ENCODE data around the gene PRSS58.

PRSS58 gene, protein sequence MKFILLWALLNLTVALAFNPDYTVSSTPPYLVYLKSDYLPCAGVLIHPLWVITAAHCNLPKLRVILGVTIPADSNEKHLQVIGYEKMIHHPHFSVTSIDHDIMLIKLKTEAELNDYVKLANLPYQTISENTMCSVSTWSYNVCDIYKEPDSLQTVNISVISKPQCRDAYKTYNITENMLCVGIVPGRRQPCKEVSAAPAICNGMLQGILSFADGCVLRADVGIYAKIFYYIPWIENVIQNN

DNA sequence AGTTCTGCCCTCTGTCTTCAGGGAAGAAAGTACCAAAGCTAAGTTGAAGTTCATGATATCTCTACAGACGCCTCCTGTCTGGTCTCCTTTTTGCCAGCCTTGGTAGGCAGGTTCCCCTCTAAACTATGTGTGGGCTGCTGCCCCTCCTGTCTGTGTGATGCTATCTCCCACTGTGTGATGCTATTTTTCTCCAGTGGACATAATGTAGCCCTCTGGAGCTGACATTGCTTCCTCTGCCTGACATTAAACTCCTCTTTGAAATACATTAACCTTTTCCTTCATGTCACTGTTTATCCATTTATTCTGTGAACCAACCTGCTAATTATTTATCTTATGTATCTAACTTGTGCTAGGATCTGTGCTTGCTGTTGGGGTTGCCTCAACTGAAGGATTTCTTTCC is at the start of gene PRSS58:
TSS of gene PRSS58 (minus strand) at position 101 of the 400 bp plus-strand sequence. CDS start 351 bp downstream, outside the sequence.
- no peak for DNase-seq

DNA sequence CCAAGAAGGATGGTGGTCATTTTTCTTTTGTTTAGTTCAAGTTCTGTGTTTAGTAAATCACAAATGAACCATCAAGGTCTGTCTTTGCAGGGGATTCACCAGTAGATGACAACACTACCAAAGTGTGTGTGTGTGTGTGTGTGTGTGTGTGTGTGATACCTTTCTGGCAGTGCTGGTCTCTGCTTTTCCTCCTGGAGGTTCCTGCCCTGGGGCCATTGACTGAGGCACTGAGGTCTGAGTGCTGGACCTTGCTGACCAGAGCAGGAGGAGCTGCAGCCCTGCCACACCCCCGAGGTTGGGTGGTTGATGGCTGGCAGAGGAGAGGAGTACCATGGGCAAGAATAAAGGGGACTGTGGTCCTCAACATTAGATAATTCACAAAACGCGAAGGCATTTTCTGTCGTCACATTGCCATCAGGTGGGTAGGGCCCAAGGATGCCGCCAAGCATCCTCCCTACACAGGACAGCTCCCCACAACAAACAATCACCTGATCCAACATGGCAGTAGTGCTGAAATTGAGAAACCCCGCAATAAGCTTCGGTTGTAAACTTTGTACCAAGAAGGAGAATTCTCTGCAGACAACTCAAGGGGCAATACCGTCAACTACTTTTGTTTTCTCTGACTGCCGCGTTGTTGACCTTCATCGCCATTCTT is 49.5 kb upstream of the PRSS58 start:
- no peak for DNase-seq

DNA sequence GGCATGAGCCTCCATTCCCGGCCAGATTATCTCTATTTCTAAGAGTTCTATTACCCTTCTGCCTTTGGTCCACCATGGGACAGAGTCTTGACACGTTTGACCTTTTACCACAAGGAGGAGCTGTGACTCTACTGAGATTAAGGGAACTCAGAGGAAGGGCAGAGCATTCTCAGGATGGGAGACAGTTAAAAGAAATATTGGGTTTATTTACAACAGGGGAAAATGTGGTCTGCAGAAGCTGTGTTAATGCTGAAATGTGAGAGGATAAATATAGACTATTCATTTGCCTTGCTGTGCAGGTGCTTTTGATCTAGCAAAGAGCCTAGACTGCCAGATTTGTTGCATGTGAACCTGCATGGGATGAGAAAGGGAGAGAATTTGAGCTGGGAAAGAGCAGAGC is 45.8 kb upstream of the PRSS58 start:
- no peak for DNase-seq

DNA sequence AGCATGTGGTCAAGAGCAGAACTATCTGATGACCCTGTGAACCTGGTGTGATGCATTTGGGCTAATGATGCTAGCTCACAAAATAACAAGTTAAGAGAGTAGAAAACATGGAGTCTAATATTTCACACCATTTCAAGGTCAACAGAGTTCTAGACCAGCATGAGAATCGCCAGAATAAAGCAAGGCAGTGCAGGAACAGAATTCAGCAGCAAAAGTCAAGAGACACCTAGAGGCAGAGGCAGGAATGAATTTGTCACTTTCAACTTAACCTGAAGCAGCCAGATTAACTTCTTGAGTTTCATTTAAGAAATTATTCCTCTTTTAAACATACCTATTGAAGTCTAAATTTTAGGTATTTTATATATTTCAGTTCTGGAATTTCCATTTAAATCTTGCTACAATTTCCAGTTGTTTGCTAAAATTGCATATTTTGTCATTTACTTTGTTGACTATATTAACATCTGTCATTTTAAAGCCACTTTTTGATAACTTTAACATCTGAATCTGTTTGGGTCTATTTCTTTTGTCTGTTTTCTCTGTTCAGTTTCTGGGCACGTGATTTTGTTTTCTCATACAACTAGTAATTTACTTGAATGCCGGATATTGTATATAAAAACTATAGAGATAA is 44.2 kb upstream of the PRSS58 start:
- no peak for DNase-seq

DNA sequence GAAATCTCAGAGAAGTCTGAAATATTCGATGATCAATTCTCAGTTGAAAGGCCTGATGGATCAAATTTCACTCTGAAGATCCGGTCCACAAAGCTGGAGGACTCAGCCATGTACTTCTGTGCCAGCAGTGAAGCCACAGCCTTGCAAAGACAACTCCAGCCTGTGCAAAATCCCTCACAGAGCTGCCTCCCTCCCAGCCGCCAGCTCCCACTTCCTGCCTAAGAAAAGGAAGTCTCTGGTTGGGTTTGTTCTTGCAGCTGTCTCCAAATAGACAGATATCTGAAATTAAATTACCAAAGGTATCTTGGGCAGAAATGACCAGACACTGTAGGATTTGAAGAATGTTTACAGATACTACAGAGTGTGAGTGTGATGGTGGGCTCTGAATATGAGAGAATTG is 43.4 kb upstream of the PRSS58 start:
- no peak for DNase-seq

DNA sequence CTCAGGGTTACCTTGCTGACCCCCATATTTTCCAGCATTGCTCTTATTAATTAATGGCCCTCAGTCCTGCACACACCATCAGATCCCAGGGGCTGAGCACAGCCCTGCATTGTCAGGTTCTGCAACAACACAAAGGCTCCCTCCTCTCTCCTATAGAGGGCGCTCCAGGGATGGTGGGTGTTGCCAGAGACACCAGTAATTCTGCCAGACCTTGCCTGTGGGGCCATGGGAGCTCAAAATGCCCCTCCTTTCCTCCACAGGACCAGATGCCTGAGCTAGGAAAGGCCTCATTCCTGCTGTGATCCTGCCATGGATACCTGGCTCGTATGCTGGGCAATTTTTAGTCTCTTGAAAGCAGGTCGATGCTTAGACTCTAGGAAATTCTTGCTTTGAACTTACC is 42.8 kb upstream of the PRSS58 start:
- DNase-seq: no peak

DNA sequence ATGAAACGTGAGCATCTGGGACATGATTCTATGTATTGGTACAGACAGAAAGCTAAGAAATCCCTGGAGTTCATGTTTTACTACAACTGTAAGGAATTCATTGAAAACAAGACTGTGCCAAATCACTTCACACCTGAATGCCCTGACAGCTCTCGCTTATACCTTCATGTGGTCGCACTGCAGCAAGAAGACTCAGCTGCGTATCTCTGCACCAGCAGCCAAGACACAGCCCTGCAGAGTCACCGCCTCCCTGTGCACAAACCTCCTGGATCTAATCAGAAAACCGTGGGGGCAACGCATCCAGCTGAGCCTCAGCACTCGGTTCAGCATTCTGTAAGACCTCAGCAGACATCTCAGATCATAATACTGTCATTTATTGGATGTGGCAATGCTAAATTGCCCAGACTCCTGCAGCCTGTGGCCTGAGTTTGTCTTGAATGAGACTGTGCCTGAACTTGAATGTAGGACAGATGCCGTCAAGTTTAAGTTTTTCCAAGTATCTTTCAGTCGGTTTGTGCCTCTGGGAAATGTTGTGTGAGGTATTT is 41.5 kb upstream of the PRSS58 start:
- no peak for DNase-seq

DNA sequence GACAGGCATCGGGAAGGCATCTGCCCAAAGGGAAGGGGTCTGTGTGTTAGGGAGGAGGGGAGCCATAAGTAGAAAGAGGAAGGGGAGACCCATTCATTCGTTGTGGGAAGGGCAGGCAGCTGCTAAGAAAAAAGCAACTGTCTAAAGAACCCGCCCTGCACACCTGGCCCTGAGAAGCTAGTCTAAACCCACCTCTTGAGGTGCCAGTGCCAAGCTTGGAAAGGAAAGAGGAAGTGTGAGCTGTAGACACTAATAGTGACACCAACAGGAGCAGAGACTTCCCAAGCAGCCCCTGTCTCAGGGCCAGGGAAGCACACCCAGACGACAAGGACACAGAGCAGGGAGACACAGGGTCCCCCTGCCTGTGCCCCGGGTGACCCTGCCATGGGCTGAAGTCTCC is 40.8 kb upstream of the PRSS58 start:
- DNase-seq: no peak

DNA sequence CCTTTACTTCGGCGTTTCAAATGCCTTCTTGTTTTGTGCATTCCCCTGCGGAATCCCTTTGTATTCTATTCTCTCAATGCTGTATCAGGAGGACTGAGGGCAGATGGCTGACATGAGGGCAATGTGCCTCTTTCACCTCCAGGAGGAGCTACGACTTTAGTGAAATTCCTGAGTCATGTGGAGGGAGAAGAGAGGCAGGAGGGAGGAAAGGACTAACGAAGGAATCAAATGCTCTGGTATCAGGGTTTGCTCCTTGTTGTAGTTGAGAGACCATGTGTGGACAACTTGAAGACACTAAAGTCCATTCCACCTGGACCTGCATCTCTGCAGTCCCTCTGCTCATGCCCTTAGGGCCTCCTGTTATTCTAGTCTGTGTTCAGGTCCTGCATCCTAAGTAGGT is 40.2 kb upstream of the PRSS58 start:
- DNase-seq: no peak

DNA sequence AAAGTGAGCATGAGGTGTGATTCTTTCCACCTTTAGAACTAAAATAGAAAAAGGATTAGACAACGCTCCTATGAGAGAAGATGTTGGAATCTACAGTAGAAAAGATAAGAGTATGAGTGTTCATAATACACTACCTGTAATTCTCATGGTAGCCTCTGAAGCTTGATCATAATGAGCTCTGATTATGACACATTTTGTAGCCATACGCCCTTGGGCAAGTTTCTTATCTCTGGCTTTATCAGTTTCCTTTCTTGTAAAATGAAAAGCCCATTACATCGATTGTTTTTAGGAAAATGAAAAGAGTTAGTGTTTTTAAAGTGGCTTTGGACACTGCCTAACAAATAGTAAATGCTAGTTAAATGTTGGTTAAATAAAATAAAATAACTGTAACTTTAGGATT is 22.4 kb upstream of the PRSS58 start:
- DNase-seq: no peak

DNA sequence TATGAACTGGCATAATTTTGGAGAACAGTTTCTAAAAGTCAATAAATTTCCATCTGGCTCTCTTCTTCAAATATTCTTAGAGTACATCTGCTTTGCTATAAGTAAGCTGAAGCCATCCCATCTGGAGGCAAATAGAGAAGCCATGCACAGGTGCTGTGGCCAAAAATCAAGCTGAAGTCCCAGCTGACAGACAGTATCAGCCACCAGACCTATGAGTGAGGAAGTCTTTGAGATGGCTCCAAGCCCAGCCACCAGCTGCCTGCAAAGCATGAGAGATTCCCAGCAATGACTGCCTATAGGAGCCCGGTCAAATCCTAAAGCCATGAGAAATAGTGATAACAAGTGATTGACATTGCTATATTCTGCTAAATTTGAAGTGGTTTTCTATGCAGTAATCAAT is 21.7 kb upstream of the PRSS58 start:
- no peak for DNase-seq

DNA sequence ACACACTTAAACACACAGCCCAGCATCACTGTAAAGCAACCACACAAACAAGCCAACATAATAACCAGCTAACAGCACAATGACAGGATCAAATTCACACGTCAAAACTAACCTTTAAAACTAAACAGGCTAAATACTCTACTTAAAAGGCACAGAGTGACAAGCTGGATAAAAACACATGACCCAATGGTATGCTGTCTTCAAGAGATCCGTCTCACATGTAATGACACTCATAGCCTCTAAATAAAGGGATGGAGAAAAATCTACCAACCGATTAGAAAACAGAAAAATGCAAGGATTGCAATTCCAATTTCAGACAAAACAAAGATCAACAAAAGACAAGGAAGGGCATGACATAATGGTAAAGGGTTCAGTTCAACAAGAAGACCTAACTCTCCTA is 17.2 kb upstream of the PRSS58 start:
- no peak for DNase-seq

DNA sequence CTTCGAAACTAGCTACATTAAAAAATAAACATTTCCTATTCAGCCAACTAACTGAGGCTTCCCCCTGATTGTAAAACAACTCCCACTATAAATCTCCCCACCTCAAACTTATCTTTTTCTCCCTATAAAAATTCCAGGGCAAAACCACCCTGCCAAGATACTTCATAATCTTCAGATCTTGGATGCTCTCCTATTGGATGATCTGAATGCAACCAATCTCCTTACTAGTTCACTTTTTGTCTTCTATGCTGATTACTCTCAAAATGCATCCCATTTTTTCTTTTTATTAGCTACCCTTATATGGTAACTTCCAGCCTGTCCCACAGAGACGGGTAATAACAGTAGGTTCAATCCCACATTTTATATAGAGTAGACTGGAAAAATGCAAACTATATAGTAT is 15.0 kb upstream of the PRSS58 start:
- no peak for DNase-seq

DNA sequence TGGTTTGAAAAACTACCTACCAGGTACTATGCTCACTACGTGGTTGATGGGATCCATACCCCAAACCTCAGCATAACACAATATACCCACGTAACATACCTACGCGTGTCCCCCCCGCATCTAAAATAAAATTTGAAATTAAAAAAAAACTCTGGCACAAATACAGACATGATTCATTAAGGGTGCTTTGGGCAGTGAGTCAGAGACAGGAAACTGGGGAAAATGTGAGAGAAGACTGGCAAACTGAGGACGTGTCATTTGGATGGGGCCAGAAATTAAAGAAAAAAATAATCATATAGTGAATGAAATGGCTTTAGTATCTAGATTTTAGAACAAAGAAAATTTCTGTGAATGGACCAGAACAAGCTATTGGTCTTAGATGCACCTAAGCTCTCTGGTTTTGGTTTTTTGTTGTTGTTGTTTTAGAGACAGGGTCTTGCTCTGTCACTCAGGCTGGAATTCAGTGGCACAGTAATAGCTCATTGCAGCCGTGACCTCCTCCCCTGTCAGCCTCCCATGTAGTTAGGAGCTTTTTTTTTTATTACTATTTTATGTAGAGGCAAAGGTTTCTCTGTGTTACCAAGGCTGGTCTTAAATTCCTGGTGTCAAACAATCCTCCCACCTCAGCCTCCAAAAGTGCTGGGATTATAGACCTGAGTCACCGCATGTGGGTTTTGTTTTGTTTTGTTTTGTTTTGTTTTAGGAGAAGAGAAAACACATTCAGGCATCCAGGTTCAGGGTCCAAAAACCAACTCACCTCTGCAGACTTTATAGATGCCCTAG is 5.9 kb upstream of the PRSS58 start:
- DNase-seq: no peak

DNA sequence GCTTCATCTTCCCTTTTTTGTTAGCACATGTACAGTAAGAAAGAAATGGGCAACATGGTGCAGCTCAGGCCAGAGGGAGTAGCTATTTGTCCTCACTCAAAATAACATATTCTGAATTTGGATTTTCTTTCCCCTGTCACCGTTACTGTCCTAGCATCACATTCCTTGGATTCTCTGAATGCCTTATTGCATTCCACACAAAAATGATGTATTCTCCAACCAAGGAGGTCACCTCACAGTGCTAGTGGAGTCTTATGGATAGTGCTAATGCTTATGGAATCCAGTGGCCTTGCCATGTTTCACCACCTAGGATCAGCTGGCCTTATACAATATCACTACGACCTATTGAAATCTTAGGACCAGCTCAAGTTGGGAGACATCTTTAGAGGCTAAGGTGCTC is 7.2 kb downstream of the PRSS58 start:
- DNase-seq: no peak

DNA sequence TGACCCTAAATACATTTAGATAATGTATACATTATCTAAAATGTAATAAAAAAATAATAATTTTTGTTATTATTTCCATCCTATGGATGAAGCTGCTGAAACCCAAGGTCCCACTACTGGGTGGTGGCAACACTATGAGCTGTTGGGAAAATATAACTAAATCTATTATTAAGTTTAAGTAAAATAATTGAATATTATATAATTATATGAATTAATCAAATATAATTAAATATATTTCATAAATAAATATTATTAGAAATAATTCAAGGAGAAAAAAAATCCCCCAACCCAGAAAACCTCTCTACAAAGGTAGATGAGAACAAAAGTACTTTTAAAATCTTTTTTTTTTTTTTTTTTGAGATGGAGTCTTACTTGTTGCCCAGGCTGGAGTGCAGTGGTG is 7.9 kb downstream of the PRSS58 start:
- no peak for DNase-seq

DNA sequence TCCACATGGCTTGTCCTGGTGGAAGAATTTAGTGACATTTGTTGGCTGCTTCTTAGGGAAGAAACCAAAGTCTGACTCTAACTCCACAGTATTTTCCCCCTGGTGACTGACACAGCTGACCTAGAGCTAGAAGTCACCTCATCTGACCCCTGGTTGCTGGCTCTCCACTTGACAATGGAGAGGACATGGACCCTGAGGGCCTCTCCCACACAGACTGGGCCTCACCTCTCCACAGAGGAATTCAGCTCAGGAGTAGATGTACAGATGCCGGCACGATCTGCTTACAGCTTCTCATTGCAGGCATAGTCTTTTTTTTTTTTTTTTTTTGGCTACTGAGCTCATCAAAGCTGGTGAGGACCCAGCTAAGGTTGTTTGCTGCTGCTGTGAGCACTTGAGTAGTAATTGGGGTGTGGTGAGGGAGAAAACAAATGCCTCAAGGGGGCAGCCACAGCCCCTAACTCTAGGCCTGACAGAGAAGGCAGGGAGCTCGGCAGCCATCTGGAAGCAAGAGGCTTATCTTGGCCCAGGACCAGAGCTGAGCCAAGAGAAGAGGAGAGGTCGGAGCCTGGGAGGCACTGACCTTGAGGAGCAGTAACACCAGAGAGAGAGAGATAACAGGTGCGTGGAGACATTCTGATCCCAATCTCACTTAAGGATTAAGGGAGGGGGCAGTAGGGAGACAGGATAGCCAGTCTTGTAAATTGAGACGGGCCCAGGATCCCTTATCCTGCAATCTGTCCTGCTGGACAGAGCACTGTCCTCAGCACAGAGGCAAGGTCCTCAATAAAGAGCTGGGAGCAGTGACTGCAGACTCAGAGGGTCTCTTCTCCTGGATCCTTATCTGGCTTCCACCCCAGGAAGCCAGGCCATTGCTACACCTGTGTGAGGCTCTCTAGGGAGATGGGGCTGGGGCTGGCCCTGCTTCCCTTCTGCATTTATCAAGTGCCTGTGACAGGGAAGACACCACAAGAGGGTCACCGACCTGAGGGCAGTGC is 9.4 kb downstream of the PRSS58 start:
- DNase-seq: no peak

DNA sequence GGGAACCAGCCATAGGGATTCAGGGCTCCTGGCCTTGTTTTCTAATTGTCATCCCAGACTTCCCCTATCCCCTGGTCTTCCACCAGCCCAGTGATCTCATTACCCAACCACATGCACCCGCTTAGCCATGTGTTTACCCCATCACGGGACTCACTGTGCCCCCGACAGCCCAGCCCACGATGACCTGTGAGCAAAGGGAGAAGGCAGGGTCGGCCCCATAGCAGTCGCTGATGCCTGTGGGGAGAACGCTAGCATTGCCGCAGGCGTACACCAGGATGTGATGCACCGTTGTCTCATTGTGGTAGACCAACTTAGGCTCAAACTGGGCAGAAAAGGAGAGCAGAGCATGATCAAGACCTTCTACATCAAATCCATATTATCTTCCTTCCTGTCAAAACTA is 14.0 kb downstream of the PRSS58 start:
- DNase-seq: no peak

DNA sequence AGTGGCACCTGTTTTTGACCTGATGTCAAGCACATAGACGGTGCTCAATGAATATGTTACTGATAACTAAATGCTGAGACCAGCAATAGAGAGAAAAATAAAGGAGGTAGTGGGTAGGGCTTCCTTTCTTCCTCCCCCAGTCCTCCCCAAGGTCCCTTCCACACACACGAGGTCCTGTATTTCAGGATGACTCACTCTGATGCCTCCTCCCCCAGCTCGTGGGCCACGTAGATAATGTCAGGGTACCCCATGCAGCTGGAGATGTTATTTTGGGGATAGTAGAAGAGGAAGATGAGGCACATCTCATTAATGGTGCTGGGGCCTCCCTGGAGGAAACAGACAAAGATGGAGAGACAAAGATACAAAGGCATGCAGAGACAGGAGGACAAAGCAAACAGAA is 17.3 kb downstream of the PRSS58 start:
- DNase-seq: no peak

DNA sequence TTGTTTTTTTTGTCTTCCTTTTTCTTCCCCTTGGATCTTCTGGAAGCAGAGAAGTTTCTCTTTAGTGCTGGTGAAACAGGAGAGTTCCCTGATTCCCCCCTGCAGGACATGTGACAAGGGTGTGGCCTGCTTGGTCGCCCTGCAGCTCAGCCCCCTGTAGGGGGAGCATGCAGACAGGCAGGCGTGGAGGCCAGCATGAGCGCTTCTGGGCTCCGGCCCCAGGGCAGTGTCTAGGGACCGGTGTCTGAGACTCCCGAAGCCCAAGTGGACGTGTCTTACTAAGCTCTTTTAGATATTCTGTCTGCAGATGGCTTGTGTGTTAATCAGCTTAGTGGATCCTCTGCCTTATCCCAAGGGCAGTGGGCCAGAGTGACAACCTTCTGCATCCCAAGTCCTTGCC is 26.1 kb downstream of the PRSS58 start:
- no peak for DNase-seq

DNA sequence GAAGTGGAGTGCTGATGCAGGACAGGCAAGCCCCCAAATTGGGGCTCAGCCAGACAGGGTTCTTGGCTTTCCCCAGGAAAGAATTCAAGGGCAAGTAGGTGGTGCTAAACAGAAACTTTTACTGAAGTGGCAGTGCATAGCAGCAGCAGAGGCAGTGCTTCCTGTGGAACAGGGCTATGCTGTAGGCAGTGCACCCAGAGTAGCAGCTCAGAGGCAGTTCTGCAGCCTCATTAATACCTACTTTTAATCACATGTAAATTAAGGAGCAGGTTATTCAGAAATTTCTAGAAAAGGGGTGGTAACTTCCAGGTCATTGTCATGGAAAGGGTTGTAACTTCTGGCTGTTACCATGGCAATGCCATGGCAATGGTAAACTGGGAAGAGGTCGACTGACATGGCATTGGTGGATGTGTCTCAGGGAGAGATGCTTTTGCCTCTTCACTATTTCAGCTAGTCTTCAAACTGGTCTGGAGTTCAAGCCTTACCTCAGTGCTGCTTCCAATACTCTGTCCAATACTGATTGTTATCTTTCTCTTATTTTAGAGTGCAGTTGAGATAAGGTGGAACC is 29.2 kb downstream of the PRSS58 start:
- no peak for DNase-seq
